ENCODE measurements around the gene PLXDC2.
"Not testable (repeated sequence)": the region's sequence is repeated elsewhere in the genome, so short reads cannot be mapped to it uniquely, and the experiment has no call there.

The PLXDC2 gene

GRCh38 chr10:20162123-20162522 is 345.9 kb downstream of the PLXDC2 start:
- Histone ChIP-seq H3K27me3 (ENCODE audit: control insufficient read depth, insufficient read depth, low read length) (no peaks in the 10 kb centered on the region), H3K4me3 (ENCODE audit: low read depth, low read length) (no peak overlapping the region), H3K9me3 (ENCODE audit: control insufficient read depth, insufficient read depth, low read length) (no peaks in the 10 kb centered on the region), H3K4me1 (ENCODE audit: control insufficient read depth, insufficient read depth, low read length) (peaks cover 2% of the 10 kb centered on the region), H3K9ac (ENCODE audit: low read depth, low read length) (no peak overlapping the region), H3K36me3 (ENCODE audit: control insufficient read depth, insufficient read depth, low read length) (no peaks in the 10 kb centered on the region)

DNA sequence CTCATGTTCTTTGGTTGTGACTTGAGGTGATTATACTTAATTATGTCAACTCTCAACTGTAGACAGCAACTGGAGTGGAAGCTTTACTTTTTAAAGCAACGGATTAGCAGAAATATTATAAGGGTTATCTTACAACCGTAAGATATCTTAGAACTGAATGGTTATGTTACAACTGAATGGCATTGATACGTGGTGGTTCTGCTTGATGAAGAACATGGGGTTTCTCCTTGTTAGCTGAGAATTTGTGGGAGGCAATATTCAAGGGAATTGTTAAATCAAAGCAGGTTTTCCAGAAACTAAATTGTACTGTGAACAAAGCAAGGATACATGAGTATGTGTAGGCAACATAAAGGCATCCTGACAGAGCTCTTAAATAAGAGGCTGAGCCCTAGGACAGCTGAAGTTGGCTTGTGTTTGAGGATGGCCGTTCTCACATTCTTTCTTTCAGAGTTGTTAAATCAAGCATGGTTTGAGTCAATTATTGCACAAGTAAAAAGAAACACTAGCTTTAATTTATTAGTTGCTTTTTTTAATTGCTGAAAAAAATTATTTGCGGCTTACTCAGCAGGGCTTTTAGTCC is 350.0 kb downstream of the PLXDC2 start:
- Histone ChIP-seq H3K9me3 (ENCODE audit: control insufficient read depth, insufficient read depth, low read length) (no peaks in the 10 kb centered on the region), H3K36me3 (ENCODE audit: control insufficient read depth, insufficient read depth, low read length) (no peaks in the 10 kb centered on the region), H3K4me1 (ENCODE audit: control insufficient read depth, insufficient read depth, low read length) (no peaks in the 10 kb centered on the region)

DNA sequence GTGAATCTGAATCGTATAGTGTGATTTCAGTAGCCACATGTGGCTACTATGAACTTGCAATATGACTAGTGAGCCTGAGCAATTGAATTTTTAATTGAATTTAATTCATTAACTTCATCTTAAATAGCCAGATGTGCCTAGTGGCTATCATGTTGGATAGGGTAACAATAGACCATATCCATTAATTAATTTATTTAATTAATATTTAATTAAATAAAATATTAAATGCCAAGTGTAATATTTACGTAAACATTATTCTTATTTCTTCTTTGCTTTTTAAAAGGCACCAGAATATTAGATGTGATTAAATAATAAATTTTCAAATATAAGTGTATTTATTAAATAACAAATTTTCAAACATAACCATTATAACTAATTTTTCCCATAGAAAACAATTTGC is 354.4 kb downstream of the PLXDC2 start:
- no peaks in the 10 kb centered on the region for H3K36me3 ChIP-seq (ENCODE audit: control insufficient read depth, insufficient read depth, low read length)

More for the DNA sequence above, 350.0 kb downstream of the PLXDC2 start:
- H3K9ac ChIP-seq (ENCODE audit: low read depth, low read length): no peak overlapping the region
- H3K4me3 ChIP-seq (ENCODE audit: low read depth, low read length): no peak overlapping the region
- H3K27me3 ChIP-seq (ENCODE audit: control insufficient read depth, insufficient read depth, low read length): no peaks in the 10 kb centered on the region

GRCh38 chr10:20173046-20173445 is 356.8 kb downstream of the PLXDC2 start:
- no peaks in the 10 kb centered on the region for H3K9me3 ChIP-seq (ENCODE audit: control insufficient read depth, insufficient read depth, low read length)
- no peak overlapping the region for H3K4me3 ChIP-seq (ENCODE audit: low read depth, low read length)
- no peaks in the 10 kb centered on the region for H3K4me1 ChIP-seq (ENCODE audit: control insufficient read depth, insufficient read depth, low read length)
- no peaks in the 10 kb centered on the region for H3K36me3 ChIP-seq (ENCODE audit: control insufficient read depth, insufficient read depth, low read length)
- H3K9ac ChIP-seq (ENCODE audit: low read depth, low read length): no peak overlapping the region
- no peaks in the 10 kb centered on the region for H3K27me3 ChIP-seq (ENCODE audit: control insufficient read depth, insufficient read depth, low read length)

More for the DNA sequence above, 354.4 kb downstream of the PLXDC2 start:
- H3K27me3 ChIP-seq (ENCODE audit: control insufficient read depth, insufficient read depth, low read length): no peaks in the 10 kb centered on the region
- H3K9ac ChIP-seq (ENCODE audit: low read depth, low read length): no peak overlapping the region
- H3K4me3 ChIP-seq (ENCODE audit: low read depth, low read length): no peak overlapping the region
- no peaks in the 10 kb centered on the region for H3K9me3 ChIP-seq (ENCODE audit: control insufficient read depth, insufficient read depth, low read length)
- no peaks in the 10 kb centered on the region for H3K4me1 ChIP-seq (ENCODE audit: control insufficient read depth, insufficient read depth, low read length)

DNA sequence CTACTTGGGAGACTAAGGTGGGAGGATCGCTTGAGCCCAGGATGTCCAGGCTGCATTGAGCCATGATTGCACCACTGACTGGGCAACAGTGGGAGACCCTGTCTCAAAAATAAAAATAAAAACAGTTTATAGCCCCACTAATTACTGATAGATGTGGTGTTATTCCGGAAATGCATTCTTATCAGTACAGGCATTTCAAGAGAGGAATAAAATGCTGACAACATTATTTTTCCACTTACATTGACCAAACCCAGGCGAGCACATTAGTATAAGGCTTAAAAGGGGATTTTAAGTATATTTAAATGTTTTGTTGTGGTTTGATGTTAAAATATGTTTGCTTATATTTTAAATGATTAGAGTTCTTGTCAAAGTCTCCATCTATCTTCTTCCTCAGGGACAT is 359.5 kb downstream of the PLXDC2 start:
- H3K4me3 ChIP-seq (ENCODE audit: low read depth, low read length): no peak overlapping the region
- no peaks in the 10 kb centered on the region for H3K4me1 ChIP-seq (ENCODE audit: control insufficient read depth, insufficient read depth, low read length)
- H3K36me3 ChIP-seq (ENCODE audit: control insufficient read depth, insufficient read depth, low read length): no peaks in the 10 kb centered on the region
- H3K27me3 ChIP-seq (ENCODE audit: control insufficient read depth, insufficient read depth, low read length): no peaks in the 10 kb centered on the region
- no peaks in the 10 kb centered on the region for H3K9me3 ChIP-seq (ENCODE audit: control insufficient read depth, insufficient read depth, low read length)
- no peak overlapping the region for H3K9ac ChIP-seq (ENCODE audit: low read depth, low read length)

DNA sequence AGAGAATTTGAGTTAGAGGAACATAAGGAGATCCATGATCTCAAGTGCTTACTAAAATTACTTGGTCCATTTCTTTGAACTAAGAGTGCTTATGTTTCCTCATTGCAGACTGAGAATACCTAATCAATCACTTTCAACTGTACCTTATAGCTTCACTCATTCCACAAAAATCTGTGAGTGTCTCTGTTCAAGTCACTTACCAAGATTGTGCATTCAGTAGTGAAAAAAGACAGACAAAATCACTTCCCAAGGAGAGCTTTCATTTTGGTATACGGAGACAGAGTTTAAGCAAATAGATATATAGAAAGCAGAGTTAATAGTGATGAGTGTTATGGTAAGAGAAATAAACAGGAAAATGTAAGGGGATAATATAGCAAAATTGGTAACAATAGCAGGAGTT is 364.5 kb downstream of the PLXDC2 start:
- H3K9ac ChIP-seq (ENCODE audit: low read depth, low read length): no peak overlapping the region
- no peak overlapping the region for H3K4me3 ChIP-seq (ENCODE audit: low read depth, low read length)
- H3K9me3 ChIP-seq (ENCODE audit: control insufficient read depth, insufficient read depth, low read length): no peaks in the 10 kb centered on the region
- no peaks in the 10 kb centered on the region for H3K36me3 ChIP-seq (ENCODE audit: control insufficient read depth, insufficient read depth, low read length)
- H3K27me3 ChIP-seq (ENCODE audit: control insufficient read depth, insufficient read depth, low read length): no peaks in the 10 kb centered on the region
- H3K4me1 ChIP-seq (ENCODE audit: control insufficient read depth, insufficient read depth, low read length): no peaks in the 10 kb centered on the region

GRCh38 chr10:20181434-20181833 is 365.2 kb downstream of the PLXDC2 start:
- H3K36me3 ChIP-seq (ENCODE audit: control insufficient read depth, insufficient read depth, low read length): no peaks in the 10 kb centered on the region
- H3K9me3 ChIP-seq (ENCODE audit: control insufficient read depth, insufficient read depth, low read length): no peaks in the 10 kb centered on the region

DNA sequence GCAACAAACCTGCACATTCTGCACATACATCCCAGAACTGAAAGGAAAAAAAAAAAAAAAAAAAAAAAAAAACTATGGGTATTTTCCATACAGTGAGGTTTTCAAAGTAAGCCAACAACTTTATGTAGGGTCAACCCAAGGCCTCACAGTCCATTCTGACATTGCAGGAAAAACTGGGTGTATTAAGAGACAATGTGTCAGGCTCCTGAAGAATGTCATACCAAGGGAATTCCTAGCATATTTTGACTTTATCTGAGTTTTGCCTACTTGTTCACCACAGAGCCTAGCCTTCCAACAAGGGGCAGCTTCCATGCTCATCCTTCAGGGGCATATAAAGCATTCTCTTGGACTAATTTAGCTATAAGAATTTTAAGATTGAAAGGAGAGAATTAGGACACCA is 368.9 kb downstream of the PLXDC2 start:
- Histone ChIP-seq H3K27me3 (ENCODE audit: control insufficient read depth, insufficient read depth, low read length) (no peaks in the 10 kb centered on the region), H3K36me3 (ENCODE audit: control insufficient read depth, insufficient read depth, low read length) (no peaks in the 10 kb centered on the region), H3K4me1 (ENCODE audit: control insufficient read depth, insufficient read depth, low read length) (no peaks in the 10 kb centered on the region), H3K4me3 (ENCODE audit: low read depth, low read length) (no peak overlapping the region), H3K9ac (ENCODE audit: low read depth, low read length) (no peak overlapping the region), H3K9me3 (ENCODE audit: control insufficient read depth, insufficient read depth, low read length) (no peaks in the 10 kb centered on the region)

More at GRCh38 chr10:20181434-20181833, 365.2 kb downstream of the PLXDC2 start:
- Histone ChIP-seq H3K9ac (ENCODE audit: low read depth, low read length) (no peak overlapping the region), H3K4me3 (ENCODE audit: low read depth, low read length) (no peak overlapping the region), H3K4me1 (ENCODE audit: control insufficient read depth, insufficient read depth, low read length) (no peaks in the 10 kb centered on the region), H3K27me3 (ENCODE audit: control insufficient read depth, insufficient read depth, low read length) (no peaks in the 10 kb centered on the region)

- not testable (repeated sequence) for H3K9me3 ChIP-seq (ENCODE audit: control insufficient read depth, insufficient read depth, low read length); H3K36me3 ChIP-seq (ENCODE audit: control insufficient read depth, insufficient read depth, low read length); H3K4me3 ChIP-seq (ENCODE audit: low read depth, low read length); H3K27me3 ChIP-seq (ENCODE audit: control insufficient read depth, insufficient read depth, low read length); H3K9ac ChIP-seq (ENCODE audit: low read depth, low read length)
- peaks cover 11% of the 10 kb centered on the region for H3K4me1 ChIP-seq (ENCODE audit: control insufficient read depth, insufficient read depth, low read length)
These were observed 375.2 kb downstream of the PLXDC2 start for GRCh38 chr10:20191392-20191791.

GRCh38 chr10:20195076-20195475 is 378.8 kb downstream of the PLXDC2 start:
- Histone ChIP-seq H3K9ac (ENCODE audit: low read depth, low read length) (no peak overlapping the region), H3K4me1 (ENCODE audit: control insufficient read depth, insufficient read depth, low read length) (peaks cover 11% of the 10 kb centered on the region), H3K4me3 (ENCODE audit: low read depth, low read length) (no peak overlapping the region), H3K36me3 (ENCODE audit: control insufficient read depth, insufficient read depth, low read length) (no peaks in the 10 kb centered on the region), H3K9me3 (ENCODE audit: control insufficient read depth, insufficient read depth, low read length) (no peaks in the 10 kb centered on the region), H3K27me3 (ENCODE audit: control insufficient read depth, insufficient read depth, low read length) (no peaks in the 10 kb centered on the region)

GRCh38 chr10:20200758-20201157 is 384.5 kb downstream of the PLXDC2 start:
- Histone ChIP-seq H3K9me3 (ENCODE audit: control insufficient read depth, insufficient read depth, low read length) (no peaks in the 10 kb centered on the region), H3K4me3 (ENCODE audit: low read depth, low read length) (no peak overlapping the region), H3K9ac (ENCODE audit: low read depth, low read length) (no peak overlapping the region), H3K4me1 (ENCODE audit: control insufficient read depth, insufficient read depth, low read length) (no peaks in the 10 kb centered on the region), H3K27me3 (ENCODE audit: control insufficient read depth, insufficient read depth, low read length) (no peaks in the 10 kb centered on the region), H3K36me3 (ENCODE audit: control insufficient read depth, insufficient read depth, low read length) (no peaks in the 10 kb centered on the region)

- Histone ChIP-seq H3K36me3 (ENCODE audit: control insufficient read depth, insufficient read depth, low read length) (no peaks in the 10 kb centered on the region), H3K4me3 (ENCODE audit: low read depth, low read length) (no peak overlapping the region), H3K9ac (ENCODE audit: low read depth, low read length) (no peak overlapping the region), H3K9me3 (ENCODE audit: control insufficient read depth, insufficient read depth, low read length) (no peaks in the 10 kb centered on the region), H3K27me3 (ENCODE audit: control insufficient read depth, insufficient read depth, low read length) (no peaks in the 10 kb centered on the region), H3K4me1 (ENCODE audit: control insufficient read depth, insufficient read depth, low read length) (no peaks in the 10 kb centered on the region)
These were observed 386.1 kb downstream of the PLXDC2 start for GRCh38 chr10:20202337-20202736.

Measured in iPS-15b (cell line).